Stimulated activated CD4-positive, alpha-beta T cell treated with anti-CD3 and anti-CD28 coated beads, TNF-alpha, amount 100 ng/mL, for 48 hours (primary cell): Measurements from ENCODE around the gene VSIG4.
"Not testable (repeated sequence)": the region's sequence is repeated elsewhere in the genome, so short reads cannot be mapped to it uniquely, and the experiment has no call there.

Experiments
- DNase-seq, 3 donors: peaks; one replicate each; pipeline ENCODE4 v3.0.0-alpha.2; 2020; ENCODE audit warnings: low read depth in 3 of 3

Gene VSIG4

DNA sequence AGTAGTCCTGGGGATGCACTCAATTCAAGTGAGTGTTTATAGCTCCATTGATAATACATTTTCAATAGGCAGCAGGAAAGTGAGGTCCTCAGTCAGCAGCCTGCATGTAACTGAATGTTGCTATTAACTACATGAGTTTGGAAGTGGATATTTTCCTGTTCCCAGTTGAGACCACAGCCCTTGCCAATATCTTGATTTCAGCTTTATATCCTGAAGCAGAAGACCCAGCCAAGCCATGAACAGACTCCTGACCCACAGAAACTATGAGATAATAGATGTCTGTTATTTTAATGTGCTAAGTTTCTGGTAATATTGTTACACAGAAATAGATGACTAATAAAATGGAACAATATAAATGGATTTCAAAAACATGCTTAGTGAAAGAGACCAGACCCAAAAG is 63.7 kb downstream of the VSIG4 start:
- DNase-seq, result no peak

GRCh38 chrX:65975161-65975751 is 64.6 kb downstream of the VSIG4 start:
- not testable (repeated sequence) for DNase-seq
